HT1080 (cell line): Measurements from ENCODE around the gene AP1S1. TPM values are rescaled to one million over a fixed set of nuclear protein-coding genes. Genes with fewer than 3 reads are reported as not detected.
"Not testable (repeated sequence)": the region's sequence is repeated elsewhere in the genome, so short reads cannot be mapped to it uniquely, and the experiment has no call there.

Experiments used
- DNase-seq: peaks from one replicate; pipeline ENCODE4 v3.0.0-alpha.2; 2015; ENCODE audit warnings: low read depth
- small RNA-seq: library from RNA; depleted of rRNA; stranded (forward); fragments of <200 nt; gene quantifications from one replicate; pipeline ENCODE3, GENCODE V24; 2014
- total RNA-seq: library from RNA; depleted of rRNA; stranded (reverse); fragments of >200 nt; shearing (Covaris generic); gene quantifications from 2 replicates; pipeline ENCODE4 v1.2.3, GENCODE V29; 2014; rRNA removed

AP1S1 gene
- total RNA-seq, 1 experiment from 2014 or later: 184 TPM

DNA sequence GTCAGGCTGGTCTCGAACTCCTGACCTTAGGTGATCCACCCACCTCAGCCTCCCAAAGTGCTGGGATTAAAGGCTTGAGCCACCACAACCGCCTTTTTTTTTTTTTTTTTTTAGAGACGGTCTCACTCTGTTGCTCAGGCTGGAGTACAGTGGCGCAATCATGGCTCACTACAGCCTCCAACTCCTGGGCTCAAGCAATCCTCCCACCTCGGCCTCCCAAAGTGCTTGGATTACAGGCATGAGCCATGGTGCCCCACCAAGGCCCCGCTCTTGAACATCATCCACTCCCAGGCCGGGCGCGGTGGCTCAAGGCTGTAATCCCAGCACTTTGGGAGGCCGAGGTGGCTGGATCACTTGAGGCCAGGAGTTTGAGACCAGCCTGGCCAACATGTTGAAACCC, 45.2 kb downstream of the AP1S1 start:
- not testable (repeated sequence) for DNase-seq

DNA sequence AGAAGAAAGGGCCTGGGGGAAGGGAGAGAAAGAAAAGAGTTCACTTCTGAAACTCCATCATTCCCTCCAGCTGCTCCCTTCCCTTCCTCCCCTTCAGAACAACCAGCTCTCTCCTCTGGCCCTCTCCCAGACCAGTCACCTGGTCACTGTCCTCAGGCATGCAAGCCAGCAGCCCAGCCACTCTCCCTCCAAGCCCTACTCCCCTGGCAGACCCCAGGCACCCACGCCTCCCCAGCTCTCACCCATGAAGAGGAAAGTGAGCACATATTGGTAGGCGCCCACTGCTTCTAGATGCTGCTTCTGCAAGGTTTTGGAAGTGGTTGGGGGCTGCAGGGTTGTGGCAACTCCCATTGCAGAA, 46.2 kb downstream of the AP1S1 start:
- DNase-seq: no peak

DNA sequence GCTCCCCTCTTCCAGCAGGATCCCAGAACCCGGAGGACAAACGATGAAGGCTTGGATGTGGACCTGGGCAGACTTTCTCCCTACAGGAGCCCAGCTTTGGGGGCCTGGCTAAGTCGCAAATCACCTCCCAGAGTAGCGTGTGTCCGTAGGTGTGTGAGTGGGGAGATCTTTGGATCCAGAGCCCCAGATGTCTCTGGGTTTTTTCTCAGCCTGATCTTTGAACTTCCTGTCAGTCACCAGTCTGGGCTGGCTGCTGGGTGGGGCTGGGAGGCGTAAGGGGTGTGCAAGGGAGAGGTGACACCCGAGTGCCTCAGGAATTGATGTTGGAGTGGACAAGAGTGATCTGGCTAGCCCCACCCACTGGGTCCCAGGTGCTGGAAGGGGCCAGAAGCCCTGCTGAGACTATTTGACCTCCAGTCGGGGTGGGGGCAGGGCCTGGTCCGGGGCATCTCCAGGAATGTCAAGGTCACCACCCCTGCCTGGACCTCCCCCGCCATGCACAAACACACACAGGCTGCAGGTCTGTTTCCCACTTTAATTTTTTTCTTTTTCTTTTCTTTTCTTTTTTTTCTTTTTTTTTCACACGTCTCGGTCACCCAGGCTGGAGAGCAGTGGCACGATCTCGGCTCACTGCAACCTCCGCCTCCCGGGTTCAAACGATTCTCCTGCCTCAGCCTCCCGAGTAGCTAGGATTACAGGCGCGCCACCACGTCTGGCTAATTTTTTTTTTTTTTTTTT, 46.8 kb downstream of the AP1S1 start, which contains the start of gene MOGAT3:
Gene MOGAT3 (minus strand): TSS at position 175 of the 738 bp plus-strand sequence. CDS start 182 bp downstream, outside the sequence.
- no peak for DNase-seq

DNA sequence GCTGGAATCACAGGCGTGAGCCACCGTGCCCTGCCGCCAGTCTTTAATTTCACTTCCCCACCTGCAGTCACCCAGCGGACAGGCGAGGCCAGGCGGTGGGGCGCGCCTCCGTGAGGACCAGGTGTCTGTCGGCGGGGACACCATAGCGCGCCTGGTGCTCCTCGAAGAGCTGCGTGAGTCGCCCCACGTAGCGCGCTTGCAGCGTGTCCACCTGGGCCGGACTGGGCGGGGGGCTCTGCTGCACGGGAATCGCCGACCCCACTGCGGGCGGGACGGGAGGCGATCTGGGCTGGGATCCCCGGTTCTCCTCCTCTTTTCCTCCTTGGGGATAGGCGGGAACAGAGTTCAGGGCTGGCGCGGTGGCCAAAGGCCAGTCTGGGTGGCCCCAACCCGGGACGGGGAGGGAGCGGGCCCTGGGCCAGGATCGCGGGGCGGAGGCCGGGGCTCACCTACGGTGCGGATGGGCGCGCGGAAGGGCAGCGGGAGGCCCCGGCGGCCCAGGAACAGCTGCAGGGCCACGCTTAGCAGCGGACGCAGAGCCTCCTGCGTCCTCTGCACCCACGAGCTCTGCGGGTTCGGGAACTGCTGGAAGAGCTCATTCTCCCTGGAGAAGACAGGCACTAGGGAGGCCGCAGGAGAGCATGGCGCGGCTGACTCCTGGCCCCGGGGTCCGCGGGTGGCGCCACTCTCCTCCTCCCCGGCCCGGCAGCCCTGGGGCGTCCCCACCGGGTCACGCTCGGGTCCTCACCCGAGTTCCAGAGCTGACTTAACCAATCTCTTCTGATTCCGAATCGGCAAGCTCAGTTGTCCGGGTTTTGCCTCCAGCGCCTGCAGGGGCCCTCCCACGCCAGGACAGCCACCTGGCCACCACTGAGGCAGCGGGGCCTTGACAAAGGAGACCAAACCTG, 47.7 kb downstream of the AP1S1 start:
- no peak for DNase-seq

DNA sequence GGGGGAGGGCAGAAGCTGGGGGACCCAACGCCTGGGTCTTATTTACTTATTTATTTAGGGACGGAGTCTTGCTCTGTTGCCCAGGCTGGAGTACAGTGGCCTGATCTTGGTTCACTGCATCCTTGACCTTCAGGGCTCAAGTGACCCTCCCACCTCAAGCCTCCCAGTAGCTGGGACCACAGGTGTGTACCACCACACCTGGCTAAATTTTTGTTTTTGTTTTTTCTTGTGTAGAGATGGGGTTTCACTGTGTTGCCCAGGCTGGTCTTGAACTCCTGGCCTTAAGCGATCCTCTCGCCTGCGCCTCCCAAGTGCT, 48.3 kb downstream of the AP1S1 start:
- DNase-seq: no peak

DNA sequence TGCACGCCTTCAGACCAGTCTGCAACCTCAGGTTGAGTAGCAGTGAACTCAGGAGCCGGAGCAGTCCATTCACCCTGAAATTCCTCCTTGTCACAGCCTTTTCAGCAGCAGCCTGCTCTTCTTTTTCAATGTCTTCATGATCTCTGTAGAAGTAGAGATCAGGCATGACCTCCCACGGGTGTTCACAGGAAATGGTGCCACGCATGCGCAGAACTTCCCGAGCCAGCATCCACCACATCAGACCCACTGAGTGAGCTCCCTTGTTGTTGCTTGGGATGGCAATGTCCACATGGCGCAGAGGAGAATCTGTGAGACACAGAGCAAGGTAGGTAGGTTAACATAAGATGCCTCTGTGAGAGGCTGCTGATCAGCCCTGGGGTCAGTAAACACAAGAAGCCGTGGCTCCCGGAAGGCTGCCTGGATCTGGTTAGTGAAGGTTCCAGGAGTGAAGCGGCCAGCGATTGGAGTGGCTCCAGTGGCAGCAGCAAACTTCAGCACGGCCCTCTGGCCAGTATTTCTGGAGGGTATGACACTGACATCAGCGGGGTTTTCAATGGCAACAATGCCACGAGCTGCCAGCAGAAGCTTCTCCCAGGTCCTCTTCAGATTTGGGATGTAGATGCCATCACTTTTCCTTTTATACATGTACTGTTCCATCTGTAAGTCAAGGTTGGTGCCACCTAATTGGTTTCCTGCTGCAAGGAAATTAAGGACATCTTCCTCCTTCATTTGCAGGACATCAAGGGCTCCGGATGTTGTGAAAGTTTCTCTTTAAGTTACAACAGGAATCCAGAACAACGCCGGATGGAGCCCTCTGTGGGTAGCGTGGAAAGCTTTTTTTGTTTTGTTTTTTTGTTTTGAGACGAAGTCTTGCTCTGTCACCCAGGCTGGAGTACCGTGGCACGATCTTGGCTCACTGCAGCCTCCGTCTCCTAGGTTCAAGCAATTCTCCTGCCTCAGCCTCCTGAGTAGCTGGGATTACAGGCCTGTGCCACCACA, 49.8 kb downstream of the AP1S1 start:
- DNase-seq: not testable (repeated sequence)

DNA sequence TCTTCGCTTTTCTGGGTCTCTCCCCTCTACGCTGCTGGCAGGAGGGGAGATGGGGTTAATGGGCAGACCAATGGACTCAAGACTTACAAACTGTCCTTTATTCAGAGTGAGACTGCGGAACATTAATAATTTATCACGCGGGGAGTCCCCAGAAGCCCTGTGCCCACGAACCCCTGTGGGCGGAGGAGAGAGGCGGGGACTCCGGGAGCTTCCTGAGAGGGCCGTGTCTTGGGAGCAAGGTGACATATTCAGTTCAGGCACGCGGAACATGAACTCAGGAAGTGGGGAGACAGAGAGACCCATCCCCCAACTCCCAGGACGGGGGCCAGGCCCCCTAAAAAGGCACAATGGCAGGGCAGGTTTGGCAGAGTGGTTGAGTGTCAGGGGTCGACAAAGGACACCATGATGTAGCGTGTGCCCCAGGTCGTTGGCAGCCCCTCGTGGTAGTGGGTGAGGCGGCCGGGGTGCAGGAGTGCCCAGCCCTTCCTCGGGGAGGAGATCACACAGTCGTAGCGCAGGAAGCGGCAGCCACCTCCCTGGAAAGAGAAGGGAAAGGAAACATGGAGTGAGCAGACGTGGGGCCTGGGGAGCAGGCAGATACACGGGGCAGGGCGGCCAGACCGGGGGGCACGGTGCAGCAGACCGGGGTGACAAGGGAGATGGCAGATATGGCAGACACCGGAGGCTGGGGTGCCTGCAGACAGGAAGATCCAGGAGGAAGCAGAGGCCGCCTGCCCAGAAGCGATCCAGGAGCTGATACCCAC, 51.8 kb downstream of the AP1S1 start:
- DNase-seq: no peak

DNA sequence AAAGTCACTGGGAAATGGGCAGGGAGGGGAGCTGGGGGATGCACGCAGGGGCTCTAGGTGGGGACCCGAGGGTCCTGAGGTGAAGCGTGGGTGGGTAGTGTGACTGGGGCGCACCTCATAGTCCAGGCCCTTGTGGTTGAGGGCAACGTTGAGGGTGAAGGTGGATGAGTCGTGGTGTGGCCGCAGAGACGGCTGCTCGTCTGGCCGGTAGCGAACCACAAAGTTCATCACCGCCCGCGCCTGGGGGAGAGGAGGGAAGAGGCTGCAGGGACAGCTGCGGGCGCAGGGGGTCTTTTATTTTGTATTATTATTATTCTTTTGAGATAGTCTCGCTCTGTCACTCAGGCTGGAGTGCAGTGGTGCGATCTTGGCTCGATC, 52.4 kb downstream of the AP1S1 start:
- DNase-seq: no peak

DNA sequence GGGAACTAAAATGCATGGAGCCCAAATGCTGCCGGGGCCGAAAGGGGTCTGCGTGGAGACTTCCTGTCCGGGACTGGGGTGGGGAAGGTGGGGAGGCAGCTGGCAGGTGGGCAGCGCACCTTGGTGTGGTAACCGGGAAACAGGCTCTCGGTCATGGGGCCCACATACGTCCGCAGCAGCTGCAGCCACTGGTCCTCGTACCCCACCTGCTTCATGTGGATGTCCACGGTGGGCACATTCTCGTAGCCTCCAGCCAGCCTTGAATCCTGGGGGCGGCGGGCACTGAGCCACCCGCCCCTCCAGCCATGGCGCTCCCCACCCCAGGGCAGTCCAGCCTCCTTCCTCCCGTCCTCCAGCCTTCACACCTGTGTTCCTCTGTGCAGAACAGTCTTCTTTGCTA, 53.2 kb downstream of the AP1S1 start:
- DNase-seq: no peak

DNA sequence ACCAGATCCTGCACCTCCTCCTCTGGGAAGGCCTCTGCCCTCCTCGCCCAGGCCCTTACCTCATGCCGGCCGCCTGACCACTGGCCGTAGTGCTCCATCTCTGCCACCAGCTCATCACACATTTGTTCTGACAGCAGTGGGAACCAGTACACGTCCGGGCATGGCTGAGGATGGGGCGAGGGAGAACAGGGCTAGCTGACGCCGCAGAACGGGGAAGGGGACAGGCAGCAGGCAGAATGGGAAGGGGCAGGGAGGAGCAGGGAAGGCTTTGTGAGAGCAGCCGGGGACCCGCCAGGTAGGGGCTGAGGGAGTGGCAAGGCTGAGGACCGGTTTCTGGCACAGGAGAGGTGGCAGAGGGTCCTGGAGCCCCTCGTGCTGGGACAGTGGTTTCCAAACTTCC, 54.5 kb downstream of the AP1S1 start:
- no peak for DNase-seq

DNA sequence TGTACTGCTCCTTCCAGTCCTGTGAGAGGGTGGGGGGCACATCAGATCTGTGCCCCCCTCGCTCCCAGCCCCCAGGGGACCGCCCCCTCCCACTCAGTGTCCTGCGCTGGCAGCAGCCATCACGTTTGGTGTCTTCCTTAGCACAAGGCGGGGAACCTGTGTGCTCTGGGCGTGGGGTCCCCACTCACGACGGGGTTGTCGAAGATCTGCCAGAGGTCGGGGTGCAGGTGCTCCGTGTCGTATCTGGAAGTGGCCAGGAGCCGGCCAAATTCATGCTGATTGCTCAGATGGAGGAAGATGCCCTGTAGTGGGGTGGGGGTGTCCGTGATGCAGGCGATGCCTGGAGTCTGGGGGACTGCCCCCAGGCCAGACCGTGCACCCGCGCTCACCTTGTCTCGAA, 55.9 kb downstream of the AP1S1 start:
- DNase-seq: no peak

Small RNA genes lying within 50 kb of the gene (small RNA-seq; reads per million reads assigned to genes)
- gene MIR4653: not detected

Other genes with a start within 250 kb of the AP1S1 start
- gene MUC3A, start 204.9 kb upstream of the AP1S1 start, total RNA-seq: not detected in 2 replicates
- gene MUC12, start 184.9 kb upstream of the AP1S1 start, total RNA-seq: not detected in 2 replicates
- not detected in 2 replicates for gene MUC17, start 134.4 kb upstream of the AP1S1 start, total RNA-seq
- gene TRIM56, start 69.0 kb upstream of the AP1S1 start, total RNA-seq: 10.8 and 11.4 TPM in 2 replicates
- 179 and 187 TPM in 2 replicates for gene SERPINE1, start 27.4 kb upstream of the AP1S1 start, total RNA-seq
- gene VGF, start 11.1 kb downstream of the AP1S1 start, total RNA-seq: 29.8 and 45.2 TPM in 2 replicates
- gene NAT16, start 25.8 kb downstream of the AP1S1 start, total RNA-seq: not detected in 2 replicates
- gene MOGAT3, start 46.6 kb downstream of the AP1S1 start, total RNA-seq: 0.21 TPM in 1 of 2 replicates, not detected in the other
- 90.0 and 102 TPM in 2 replicates for gene PLOD3, start 63.1 kb downstream of the AP1S1 start, total RNA-seq
- 148 and 157 TPM in 2 replicates for gene ZNHIT1, start 63.7 kb downstream of the AP1S1 start, total RNA-seq
- gene CLDN15, start 83.3 kb downstream of the AP1S1 start, total RNA-seq: 7.5 and 10.6 TPM in 2 replicates
- gene FIS1, start 90.6 kb downstream of the AP1S1 start, total RNA-seq: 137 and 211 TPM in 2 replicates
- gene IFT22, start 167.3 kb downstream of the AP1S1 start, total RNA-seq: 19.6 and 23.8 TPM in 2 replicates
- gene COL26A1, start 208.4 kb downstream of the AP1S1 start, total RNA-seq: 0.02 TPM in 1 of 2 replicates, not detected in the other